AG09309 (cell line): ENCODE measurements around the gene ARL2.
A peak's percentile ranks its signal among the peaks of the same experiment; 100 is the strongest.

Experiments used
- DNase-seq: peaks from one replicate; pipeline ENCODE4 v3.0.0-alpha.2; 2010; ENCODE audit warnings: low read depth
- H3K4me3 ChIP-seq: 2 replicates; pipeline ENCODE4 v1.5.1; 2011; ENCODE audit warnings: mild to moderate bottlenecking, low read depth, low read length, moderate library complexity; ENCODE audit not compliant: control insufficient read depth
- CTCF ChIP-seq: IDR thresholded peaks from 2 replicates; pipeline ENCODE4 v1.5.1; 2011; ENCODE audit warnings: mild to moderate bottlenecking, low read depth, low read length, inconsistent platforms; ENCODE audit not compliant: insufficient read depth, control insufficient read depth; ENCODE audit errors: missing control alignments

The ARL2 gene

GRCh38 chr11:65043881-65044501 lies 30.0 kb downstream of the ARL2 start:
- no peak for TF ChIP-seq CTCF
- H3K4me3 ChIP-seq, result no peak overlapping the region
- peak; percentile 5 for DNase-seq

GRCh38 chr11:65045061-65045460 lies 31.1 kb downstream of the ARL2 start:
- no peak overlapping the region for H3K4me3 ChIP-seq
- TF ChIP-seq CTCF, result no peak
- DNase-seq, result no peak

GRCh38 chr11:65045728-65046127 lies 31.8 kb downstream of the ARL2 start:
- no peak overlapping the region for H3K4me3 ChIP-seq
- TF ChIP-seq CTCF, result no peak
- DNase-seq, result no peak

- peak overlapping the region; percentile 50 for H3K4me3 ChIP-seq
- no peak for TF ChIP-seq CTCF
- no peak for DNase-seq
These were observed 33.8 kb downstream of the ARL2 start for GRCh38 chr11:65047581-65048422.

GRCh38 chr11:65051398-65051858 lies 37.5 kb downstream of the ARL2 start:
- TF ChIP-seq CTCF, result no peak
- no peak overlapping the region for H3K4me3 ChIP-seq
- DNase-seq, result no peak

GRCh38 chr11:65053827-65054508 lies 40.0 kb downstream of the ARL2 start:
- no peak for TF ChIP-seq CTCF
- H3K4me3 ChIP-seq, result no peak overlapping the region
- no peak for DNase-seq
